ENCODE results near the gene TCAF1. TPM values are rescaled to one million over a fixed set of nuclear protein-coding genes. Genes with fewer than 3 reads are reported as not detected.

The TCAF1 gene
- total RNA-seq: 206 TPM

GRCh38 chr7:143901668-143902331 lies at the start of gene TCAF1:
Gene TCAF1, minus strand, starts transcription at chr7:143902176. Its CDS starts 25,568 bp downstream, at chr7:143876608.

GRCh38 chr7:143934526-143935325 lies 32.8 kb upstream of the TCAF1 start, which contains the start of gene OR2F2:
Gene OR2F2, plus strand, starts transcription at chr7:143935233. Its CDS starts 0 bp downstream, at chr7:143935233.

Other genes with a start within 250 kb of the TCAF1 start
- not detected for gene CTAGE6, start 144.5 kb downstream of the TCAF1 start, total RNA-seq
- not detected for gene OR2F2, start 33.1 kb upstream of the TCAF1 start, total RNA-seq
- not detected for gene OR2F1, start 52.7 kb upstream of the TCAF1 start, total RNA-seq
- gene OR6B1, start 98.1 kb upstream of the TCAF1 start, total RNA-seq: not detected
- not detected for gene OR2A5, start 146.8 kb upstream of the TCAF1 start, total RNA-seq
- gene OR2A25, start 167.6 kb upstream of the TCAF1 start, total RNA-seq: not detected
- gene OR2A12, start 184.1 kb upstream of the TCAF1 start, total RNA-seq: not detected
- not detected for gene OR2A2, start 207.4 kb upstream of the TCAF1 start, total RNA-seq
- gene OR2A14, start 221.0 kb upstream of the TCAF1 start, total RNA-seq: not detected

Data from parietal lobe (tissue), 1 donor.